HG03066 (cell line): ENCODE data around the gene SLC35F1.

Source experiments
- ATAC-seq: cut with Tn5 transposase; IDR thresholded peaks from one replicate; pipeline ENCODE4 v1.9.1; 2021; ENCODE audit warnings: low read depth; ENCODE audit not compliant: unreplicated experiment

The SLC35F1 gene

DNA sequence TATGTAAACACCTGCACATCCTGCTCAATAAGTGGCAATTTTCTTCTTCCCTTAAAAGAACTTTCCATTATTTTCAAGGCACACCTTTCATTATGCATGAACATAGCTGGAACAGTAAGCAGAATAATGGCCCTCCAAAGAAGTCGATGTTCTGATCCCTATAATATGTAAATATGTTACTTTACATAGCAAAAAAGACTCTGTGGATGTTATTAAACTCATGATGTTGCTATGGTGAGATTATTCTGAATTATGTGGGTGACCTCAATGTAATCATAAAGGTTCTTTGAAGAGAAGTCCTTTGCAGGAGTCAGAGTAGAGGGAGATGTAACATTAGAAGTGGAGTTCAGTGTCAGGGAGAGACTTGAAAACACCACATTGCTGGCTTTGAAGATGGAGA, 341.1 kb downstream of the SLC35F1 start:
- no peak for ATAC-seq

DNA sequence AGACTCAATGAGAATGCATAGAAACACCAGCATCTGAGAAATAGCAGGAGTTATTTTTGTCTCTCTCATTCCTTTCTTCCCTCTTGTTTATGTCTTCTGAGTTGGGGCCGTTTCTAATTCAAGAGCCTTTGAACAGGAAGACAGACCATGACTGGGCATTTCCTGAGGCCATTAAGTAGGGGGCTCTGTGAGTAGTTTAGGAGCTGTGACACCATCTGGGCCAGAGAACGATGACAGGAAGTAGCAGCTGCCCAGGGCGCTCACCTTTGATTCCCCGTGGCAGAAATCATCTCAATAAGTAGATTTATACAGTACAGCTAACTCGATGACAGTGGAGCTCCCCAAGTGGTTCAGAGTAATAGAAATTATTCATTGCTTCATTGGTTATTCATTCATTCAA, 342.6 kb downstream of the SLC35F1 start:
- ATAC-seq = no peak

DNA sequence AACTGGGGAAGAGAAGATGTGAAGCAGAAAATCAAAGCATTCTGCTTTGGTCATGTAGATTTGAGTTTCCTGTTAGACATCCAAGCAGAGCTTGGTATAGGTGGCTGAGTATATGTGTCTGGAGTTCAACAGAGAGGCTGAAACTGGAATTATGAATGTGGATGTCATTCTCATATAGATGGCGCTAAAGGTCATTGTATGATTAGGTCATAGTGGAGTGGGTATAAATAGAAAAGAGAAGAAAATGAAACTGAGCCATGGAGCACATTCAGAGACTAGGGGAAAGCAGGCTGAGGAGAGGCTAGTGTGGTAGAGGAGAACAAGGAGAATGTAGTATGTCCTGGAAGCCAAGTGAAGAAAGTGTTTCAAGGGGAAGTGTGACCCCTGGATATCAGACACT, 345.4 kb downstream of the SLC35F1 start:
- ATAC-seq = no peak

DNA sequence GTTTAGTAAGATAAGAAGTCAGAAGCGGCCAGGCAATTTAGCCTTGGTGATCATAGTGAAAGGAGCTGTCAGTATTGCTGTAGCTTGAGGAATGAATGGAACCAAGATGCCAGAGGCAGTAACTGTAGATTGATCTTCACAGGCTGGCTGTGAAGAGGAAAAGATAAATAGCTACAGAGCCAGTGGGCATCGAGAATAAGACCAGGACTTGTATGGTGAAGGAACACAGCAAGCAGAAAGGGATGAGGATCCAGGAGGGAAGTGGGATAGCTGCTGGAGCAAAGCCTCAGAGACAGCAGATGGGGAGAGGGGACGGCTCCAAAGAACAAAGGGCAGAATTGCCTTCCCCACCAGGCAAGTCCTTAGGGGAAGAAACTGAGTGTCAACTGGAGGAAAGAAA, 346.7 kb downstream of the SLC35F1 start:
- ATAC-seq = no peak

DNA sequence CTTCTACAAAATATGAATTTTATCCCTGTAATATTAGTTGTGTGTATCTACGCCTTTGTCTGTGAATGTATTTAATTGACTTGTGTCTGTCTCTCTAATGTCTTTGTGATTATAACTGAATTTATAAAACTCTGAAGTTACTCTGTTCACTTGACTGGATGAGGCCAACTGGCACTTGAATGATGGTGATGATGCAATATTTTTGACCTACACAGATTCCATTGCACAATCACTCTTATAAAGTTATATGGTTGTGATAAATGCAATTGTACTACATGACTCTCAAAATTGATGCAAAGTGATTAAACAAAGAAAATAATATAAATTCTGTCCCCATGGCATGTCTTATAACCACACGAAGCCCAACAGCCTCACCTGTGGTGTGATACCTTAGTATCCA, 353.8 kb downstream of the SLC35F1 start:
- no peak for ATAC-seq

DNA sequence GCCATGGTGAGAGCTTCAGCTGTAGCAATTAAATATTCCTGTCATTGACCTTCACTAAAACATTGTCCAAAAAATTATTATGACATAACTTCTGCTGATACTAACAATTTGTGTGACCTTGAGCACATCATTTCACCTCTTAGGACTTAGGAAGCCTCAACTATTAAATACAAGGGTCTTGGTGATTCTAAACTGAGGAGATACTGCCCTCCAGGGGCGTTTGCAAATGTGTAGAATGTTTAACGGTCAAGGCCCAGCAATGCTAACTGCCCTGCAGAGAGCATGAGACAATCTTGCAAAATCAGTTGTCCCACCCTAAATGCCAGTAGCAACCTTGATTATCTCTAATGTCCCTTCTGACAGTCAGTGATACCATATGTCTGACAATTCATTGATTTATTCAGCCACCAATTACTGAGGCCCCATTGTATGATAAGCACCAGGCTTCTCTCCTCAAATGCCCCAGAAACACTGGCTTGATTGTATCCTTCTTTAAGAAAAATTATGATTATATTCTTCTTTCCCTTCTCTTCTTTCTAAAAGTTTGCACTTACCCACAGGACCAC, 356.9 kb downstream of the SLC35F1 start:
- ATAC-seq = no peak

DNA sequence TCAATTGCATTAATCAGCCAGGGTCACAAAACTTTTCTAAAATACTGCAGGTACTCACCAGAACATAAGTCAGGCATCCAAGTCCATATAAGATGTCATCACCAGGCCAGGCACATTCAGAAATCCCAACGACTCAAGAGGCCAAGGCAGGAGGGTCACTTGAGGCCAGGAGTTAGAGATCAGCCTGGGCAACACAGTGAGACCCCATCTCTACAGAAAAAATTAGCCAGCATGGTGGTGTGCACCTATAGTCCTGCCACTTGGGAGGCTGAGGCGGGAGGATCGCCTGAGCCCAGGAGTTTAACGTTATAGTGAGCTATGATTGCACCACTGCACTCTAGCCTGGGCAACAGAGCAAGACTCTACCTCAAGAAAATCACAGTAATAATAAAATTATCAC, 362.6 kb downstream of the SLC35F1 start:
- ATAC-seq = no peak

DNA sequence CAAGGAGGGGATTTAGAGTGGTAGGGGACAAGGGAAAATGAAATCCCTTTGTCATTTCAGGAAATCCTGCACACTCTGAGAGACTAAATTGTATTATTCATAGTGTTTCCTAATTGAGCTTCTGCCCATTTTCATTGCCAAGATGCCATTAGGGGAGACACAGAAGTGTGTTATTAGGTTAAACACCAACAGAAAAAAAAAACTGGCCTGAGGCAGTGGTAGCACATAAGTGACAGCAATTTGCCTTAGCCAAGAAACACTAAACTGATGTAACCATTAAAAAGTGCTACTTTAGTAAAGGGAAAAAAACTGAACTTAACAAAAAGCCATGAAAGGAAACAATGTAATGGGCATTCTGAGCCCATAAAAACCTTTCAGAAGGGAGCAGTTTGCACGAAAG, 370.6 kb downstream of the SLC35F1 start:
- ATAC-seq = no peak

DNA sequence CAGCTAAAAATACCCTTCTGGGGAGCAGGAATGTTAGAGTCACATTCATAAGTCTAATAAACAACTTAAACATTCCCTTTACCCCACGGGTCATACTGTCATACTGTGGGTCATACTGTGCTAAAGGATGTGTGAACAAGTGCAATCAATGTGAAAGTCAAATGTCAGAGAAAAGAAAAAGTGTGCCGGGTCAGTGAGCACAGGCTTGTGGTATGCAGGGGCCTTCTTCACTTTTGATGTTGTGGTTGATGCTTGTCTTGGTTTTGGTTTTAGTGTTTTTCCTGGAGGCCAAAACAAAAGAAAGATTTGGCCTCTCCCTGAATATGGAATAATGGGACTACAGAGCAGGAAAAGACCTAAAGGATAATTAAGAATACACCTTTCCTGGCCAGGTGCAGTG, 373.1 kb downstream of the SLC35F1 start:
- peak; percentile 99 for ATAC-seq

DNA sequence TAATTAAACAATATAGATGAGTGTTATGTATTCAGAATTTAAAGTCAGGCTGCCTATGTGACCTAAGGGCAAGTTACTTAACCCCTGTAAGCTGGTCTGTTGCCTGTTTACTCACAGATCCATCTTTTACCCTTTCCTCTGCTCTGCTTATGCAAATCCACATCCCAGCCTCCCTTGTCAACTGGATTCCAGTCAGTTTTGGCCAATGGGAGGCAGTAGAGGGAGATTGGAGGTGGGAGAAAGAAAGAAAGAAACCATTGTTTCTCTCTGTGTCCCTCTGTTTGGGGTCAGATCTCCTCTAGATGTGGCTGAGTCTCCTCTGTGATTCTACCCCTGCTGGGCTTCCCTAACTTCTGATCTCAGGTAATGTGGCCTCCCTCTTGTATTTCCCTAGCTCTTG, 374.2 kb downstream of the SLC35F1 start:
- no peak for ATAC-seq

DNA sequence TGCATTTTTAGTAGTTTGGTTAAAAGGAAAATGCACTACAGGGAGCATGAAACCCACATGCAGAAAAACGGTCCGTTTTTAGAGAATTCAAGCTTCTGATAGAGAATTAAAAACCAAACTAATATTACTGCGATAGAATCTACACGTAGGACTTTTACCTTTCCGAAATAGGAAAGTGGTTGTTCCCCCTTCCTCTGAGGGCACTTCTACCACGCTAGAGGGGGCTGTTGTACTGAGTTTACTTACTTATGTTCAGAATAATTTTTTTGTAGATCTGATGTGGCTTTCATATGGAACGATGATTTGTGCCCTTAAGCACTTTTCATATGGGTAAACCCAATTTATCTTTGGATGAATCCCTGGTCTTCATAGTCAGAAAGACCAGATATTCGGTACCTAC, 376.7 kb downstream of the SLC35F1 start:
- ATAC-seq = no peak

DNA sequence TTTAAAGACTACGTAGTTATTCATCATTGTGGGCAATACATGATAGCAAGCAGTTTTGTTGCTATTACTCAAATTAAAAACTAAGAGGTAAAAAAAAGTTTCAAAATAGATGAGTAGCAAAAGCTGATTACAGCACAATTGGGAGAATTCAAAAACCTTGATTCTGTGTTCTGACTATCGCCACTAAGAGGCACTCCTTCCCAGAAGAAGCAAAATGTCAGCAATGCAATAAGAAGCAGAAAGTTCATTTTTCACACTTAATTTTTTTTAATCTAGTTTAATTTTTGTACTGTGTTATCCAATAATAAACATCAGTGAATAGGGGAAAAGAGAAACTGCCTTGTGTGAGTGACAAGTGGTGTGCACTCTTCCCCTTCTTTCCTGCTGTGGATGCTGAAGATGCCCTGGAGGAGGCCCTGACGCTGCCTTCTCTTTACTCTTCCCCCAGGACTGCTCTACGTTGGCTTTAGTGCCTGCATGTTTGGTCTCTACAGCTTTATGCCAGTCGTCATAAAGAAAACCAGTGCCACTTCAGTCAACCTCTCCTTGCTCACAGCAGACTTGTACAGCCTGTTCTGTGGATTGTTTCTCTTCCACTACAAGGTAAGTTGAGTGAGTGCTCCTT, 377.8 kb downstream of the SLC35F1 start:
- no peak for ATAC-seq

DNA sequence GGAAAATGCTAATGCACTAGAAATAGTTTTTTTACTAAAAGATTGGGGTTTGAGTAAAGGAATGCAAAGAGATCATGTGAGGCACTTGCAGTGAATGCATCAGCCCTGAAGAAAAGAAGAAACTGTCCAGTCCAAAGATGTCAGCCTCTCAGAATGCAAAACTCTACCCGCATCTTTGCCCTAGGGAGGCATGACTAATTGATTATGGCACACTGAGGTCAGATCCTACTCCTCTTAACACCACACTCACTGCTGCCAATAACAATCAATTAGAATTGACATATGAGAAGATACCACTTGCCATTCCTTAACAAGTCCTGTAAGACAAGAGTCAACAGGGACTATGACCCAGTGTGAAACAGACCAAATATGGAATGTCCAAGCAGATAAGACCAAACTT, 378.7 kb downstream of the SLC35F1 start:
- ATAC-seq = no peak

DNA sequence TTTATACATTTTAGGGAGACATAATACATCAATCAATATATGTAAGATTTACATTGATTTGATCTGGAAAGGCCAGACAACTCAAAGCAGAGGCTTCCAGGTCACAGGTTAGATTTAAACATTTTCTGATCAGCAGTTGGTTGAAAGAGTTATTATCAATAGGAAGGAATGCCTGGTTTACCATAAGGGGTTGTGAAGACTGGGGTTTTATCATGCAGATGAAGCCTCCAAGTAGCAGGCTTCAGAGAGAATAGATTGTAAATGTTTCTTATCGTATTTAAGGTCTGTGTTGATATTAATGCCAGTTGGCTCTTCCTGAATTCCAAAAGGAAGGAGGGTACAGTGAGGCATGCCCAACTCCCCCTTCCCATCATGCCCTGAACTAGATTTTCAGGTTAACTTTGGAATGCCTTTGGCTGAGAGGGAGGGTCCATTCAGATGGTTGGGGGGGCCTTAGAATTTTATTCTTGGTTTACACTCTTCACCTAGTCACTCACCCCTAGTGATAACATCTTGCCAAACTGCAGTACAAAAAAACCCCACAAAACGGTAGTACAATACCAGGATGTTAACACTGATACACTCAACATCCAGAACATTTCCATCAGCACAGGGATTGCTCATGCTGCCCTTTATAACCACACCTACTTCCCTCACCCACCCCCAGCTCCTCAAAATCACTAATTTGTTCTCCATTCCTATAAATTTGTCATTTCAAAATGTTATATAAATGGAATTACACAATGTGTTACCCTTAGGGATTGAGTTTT, 381.5 kb downstream of the SLC35F1 start:
- ATAC-seq = no peak

DNA sequence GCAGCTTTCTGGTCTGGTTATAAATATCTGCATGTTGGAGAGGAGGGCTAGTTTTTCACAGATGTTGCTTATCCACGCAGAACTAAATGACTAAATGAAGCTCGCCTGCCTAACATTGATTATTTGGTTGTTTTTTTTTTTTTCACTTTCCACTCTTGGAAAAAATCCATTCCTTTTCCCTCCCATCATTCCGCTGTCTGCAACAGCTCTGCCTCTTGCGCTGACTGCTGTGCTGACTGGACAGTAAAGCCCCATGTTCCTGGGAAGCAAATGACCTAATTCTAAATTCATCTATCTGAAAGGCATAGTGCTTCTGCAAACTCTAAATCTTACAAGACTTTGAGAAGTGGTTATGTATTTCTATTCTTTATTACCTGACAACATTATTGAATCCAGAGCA, 385.5 kb downstream of the SLC35F1 start:
- no peak for ATAC-seq

DNA sequence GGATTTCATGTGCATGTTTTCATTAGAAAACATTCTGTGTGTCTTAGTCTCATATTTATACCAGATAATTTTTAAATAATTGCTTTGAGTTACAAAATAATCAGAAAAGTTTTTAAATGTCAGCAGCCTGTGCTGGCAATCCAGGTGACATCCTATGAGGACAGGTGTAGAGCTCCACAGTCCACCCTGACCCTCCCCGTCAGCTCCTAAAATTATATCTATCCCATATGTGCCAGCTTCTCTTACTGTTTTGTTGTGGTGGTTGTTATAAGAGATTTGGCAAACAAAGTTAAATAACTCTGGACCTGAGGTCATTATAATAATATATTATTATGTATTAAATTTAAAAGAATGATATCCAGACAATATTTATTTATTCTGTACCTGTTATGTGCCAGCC, 387.8 kb downstream of the SLC35F1 start:
- no peak for ATAC-seq

DNA sequence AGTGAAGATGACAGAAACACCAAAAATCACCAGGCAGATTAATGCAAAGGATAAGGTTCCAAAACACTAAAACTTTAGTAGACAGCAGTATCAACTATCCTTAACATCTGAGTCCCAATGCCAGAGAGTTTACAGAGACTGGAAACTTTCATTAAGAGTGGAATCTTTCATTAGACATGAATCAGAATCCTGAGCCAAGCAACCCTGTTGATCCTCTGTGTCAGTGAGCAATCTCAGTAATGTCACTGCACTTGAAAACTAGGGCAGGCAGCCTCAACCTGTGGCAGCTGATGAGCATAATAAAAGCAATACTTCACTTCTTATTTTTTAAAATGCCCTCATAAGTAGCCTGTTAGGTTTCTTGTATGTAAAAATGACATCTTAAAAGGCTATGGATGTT, 388.3 kb downstream of the SLC35F1 start:
- ATAC-seq = no peak

DNA sequence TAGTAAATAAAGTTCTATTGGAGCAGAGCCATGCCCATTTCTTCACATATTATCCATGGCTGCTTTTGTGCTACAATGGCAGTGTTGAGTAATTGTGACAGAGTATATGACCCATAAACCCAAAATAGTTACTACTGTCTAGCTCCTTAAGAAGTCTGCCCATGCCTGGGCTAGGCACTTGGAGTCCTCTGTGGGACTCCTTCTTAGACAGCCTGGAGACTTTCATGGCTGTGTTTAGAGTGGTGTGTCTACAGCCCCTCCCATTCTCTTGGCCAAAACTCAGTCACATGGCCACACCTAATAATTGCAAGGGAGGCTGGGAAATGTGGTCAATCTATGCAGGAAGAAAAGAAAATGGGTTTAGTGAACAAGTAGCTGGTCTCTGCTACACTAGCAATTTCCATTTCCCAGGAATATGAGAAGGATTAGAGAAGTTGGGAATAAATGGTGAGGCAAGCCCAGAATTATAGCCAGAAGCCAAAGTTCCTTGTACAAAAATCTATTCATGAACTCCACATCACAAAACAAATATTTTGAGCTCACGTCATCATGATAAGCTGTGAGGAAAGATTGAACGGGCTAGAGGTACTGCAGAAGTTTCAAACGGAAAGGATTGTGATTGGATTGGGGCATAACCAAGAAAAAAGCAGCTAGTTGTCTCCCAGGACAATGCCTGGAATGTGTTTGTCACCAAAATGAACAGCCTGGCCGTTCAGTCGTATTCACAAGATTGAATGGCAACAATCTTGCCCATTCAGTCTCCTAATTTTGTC, 389.3 kb downstream of the SLC35F1 start:
- no peak for ATAC-seq

DNA sequence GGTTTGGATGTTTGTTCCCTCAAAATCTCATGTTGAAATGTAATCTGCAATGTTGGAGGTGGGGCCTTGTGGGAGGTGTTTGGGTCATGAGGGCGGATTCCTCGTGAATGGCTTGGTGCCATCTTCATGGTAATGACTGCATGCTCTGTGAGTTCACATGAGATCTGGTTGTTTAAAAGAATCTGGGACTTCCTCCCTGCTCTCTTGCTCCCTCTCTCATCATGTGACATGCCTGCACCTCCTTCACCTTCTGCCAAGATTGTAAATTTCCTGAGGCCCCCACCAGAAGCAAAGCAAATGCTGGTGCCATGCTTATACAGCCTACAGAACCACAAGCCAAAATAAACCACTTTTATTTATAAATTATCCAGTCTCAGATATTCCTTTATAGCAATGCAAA, 390.8 kb downstream of the SLC35F1 start:
- ATAC-seq = no peak

DNA sequence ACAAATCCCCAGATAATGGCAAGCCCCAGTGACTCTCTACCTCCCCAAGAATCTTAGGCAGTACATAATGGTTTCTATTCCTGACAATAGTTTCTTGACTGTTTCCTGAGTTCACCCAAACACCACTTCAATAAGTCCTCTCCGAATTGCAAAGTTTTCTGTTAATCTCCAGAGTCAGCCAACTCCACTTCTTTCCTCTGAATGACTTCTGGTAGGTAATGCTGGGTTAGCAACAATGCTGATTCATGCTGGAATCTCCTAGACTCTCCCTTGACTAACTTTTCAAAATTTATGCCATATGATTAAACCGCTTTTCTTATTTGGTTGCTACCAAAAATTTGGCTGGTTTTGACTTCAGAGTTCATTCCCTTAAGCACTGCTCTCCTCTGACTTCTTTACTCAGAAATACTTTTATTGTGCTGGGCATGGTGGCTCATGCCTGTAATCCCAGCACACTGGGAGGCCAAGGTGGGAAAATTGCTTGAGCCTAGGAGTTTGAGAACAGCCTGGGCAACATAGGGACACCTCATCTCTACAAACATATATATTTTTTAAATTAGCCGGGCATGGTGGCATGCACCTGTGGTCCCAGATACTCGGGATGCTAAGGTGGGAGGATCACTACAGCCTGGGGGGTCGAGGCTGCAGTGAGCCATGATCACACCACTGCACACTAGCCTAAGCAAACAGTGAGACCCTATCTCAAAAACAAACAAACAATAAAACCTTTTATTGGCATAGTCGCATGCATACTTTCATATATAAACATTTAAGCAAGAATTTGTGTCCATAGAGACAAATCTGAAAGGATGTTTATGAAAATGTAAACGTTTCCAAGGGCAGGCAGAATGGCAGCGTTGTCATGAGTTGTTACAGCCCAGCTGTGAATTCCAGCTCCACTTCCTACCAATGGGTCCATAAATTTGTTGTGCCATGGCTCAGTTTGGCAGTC, 391.7 kb downstream of the SLC35F1 start:
- ATAC-seq = no peak
